SK-N-SH (cell line): ENCODE data around the gene TAMM41. TPM values are rescaled to one million over a fixed set of nuclear protein-coding genes. Genes with fewer than 3 reads are reported as not detected.

Experiments used
- CTCF ChIA-PET: fragments of 300-600, 350-600 bp; formaldehyde crosslinking; extraction: SDS; loops from one replicate; lab custom pipeline; 2021; lab: Yijun Ruan, JAX
- POLR2A ChIA-PET: fragments of 350-600 bp; sonication (Branson Sonifier 250); formaldehyde crosslinking; extraction: SDS; loops from one replicate; lab custom pipeline; 2020; ENCODE audit warnings: antibody characterized with exemption, inconsistent platforms; lab: Yijun Ruan, JAX
- DNase-seq: peaks from one replicate; pipeline ENCODE4 v3.0.0; 2012
- H2AFZ ChIP-seq: fragments of 200-600 bp; sonication (generic); 2 replicates; pipeline ENCODE4 v1.8.1; 2016; ENCODE audit warnings: antibody characterized with exemption, mild to moderate bottlenecking, low read depth
- H3F3A ChIP-seq: fragments of 200-600 bp; sonication (generic); replicated peaks from 2 replicates; pipeline ENCODE3; 2016; ENCODE audit warnings: antibody characterized with exemption, mild to moderate bottlenecking; ENCODE audit not compliant: insufficient read depth
- H3K27ac ChIP-seq, 2 experiments: fragments of 200-500 bp in 1 of 2; fragments of 200-600 bp in 1 of 2; sonication (Bioruptor generic) in 1 of 2; sonication (generic), shearing (Covaris generic) in 1 of 2; 2 replicates each; pipeline versions ENCODE4 v1.5.1 to v1.6.1; 2014 to 2016; ENCODE audit warnings: low read depth in 2 of 2, inconsistent platforms in 1 of 2, low read length in 1 of 2, mild to moderate bottlenecking in 1 of 2, mixed read lengths in 1 of 2
- H3K27me3 ChIP-seq: fragments of 200-600 bp; sonication (generic), shearing (Covaris generic); 2 replicates; pipeline ENCODE4 v1.6.1; 2016; ENCODE audit warnings: mixed run types; ENCODE audit not compliant: insufficient read depth
- H3K36me3 ChIP-seq, 2 experiments: fragments of 200-500 bp in 1 of 2; fragments of 200-600 bp in 1 of 2; sonication (Bioruptor generic) in 1 of 2; sonication (generic) in 1 of 2; replicated peaks in 1 of 2; 2 replicates each; pipeline versions ENCODE3 to v1.5.1; 2014 to 2016; ENCODE audit warnings: low read length in 1 of 2, mild to moderate bottlenecking in 1 of 2; ENCODE audit not compliant: insufficient read depth in 2 of 2, control insufficient read depth in 1 of 2
- H3K4me1 ChIP-seq, 2 experiments: fragments of 200-500 bp in 1 of 2; fragments of 200-600 bp in 1 of 2; sonication (Bioruptor generic) in 1 of 2; sonication (generic), shearing (Covaris generic) in 1 of 2; 2 replicates each; pipeline versions ENCODE4 v1.5.1 to v1.6.1; 2014 to 2016; ENCODE audit warnings: low read depth in 1 of 2, low read length in 1 of 2, mixed run types in 1 of 2; ENCODE audit not compliant: insufficient read depth in 2 of 2, control insufficient read depth in 1 of 2
- H3K4me2 ChIP-seq: fragments of 200-600 bp; sonication (generic), shearing (Covaris generic); 2 replicates; pipeline ENCODE4 v1.6.1; 2017; ENCODE audit warnings: mixed run types
- H3K4me3 ChIP-seq, 2 experiments: fragments of 200-500 bp in 1 of 2; fragments of 200-600 bp in 1 of 2; sonication (Bioruptor generic) in 1 of 2; sonication (generic), shearing (Covaris generic) in 1 of 2; 2 replicates each; pipeline versions ENCODE4 v1.5.1 to v1.8.1; 2014 to 2016; ENCODE audit warnings: low read depth in 2 of 2, inconsistent platforms in 1 of 2, low read length in 1 of 2, mild to moderate bottlenecking in 1 of 2, mixed read lengths in 1 of 2, moderate library complexity in 1 of 2
- H3K79me2 ChIP-seq: fragments of 200-600 bp; sonication (generic); 2 replicates; pipeline ENCODE4 v1.8.1; 2017; ENCODE audit warnings: mild to moderate bottlenecking; ENCODE audit not compliant: insufficient read depth
- H3K9ac ChIP-seq: fragments of 200-600 bp; sonication (generic); 2 replicates; pipeline ENCODE4 v1.6.1; 2017; ENCODE audit warnings: mixed run types
- H3K9me2 ChIP-seq: fragments of 200-600 bp; sonication (generic); 2 replicates; pipeline ENCODE4 v1.6.1; 2017; ENCODE audit warnings: mixed run types
- H3K9me3 ChIP-seq: fragments of 200-600 bp; sonication (generic); 2 replicates; pipeline ENCODE4 v1.6.1; 2017; ENCODE audit warnings: mixed run types, mild to moderate bottlenecking, moderate library complexity
- H4K20me1 ChIP-seq: fragments of 200-600 bp; sonication (generic); 2 replicates; pipeline ENCODE4 v1.6.1; 2017; ENCODE audit warnings: mild to moderate bottlenecking, mixed run types; ENCODE audit not compliant: insufficient read depth
- EP300 ChIP-seq, 2 experiments: IDR thresholded peaks; 2 replicates each; pipeline versions ENCODE4 v1.4.0 to v1.6.1; 2012; ENCODE audit warnings: borderline replicate concordance in 1 of 2, low read depth in 1 of 2, low read length in 1 of 2
- EZH2phosphoT487 ChIP-seq: fragments of 200-600 bp; sonication (generic); IDR thresholded peaks from 2 replicates; pipeline ENCODE4 v1.6.1; 2017; ENCODE audit warnings: low read depth, mixed run types, mild to moderate bottlenecking, antibody characterized with exemption, moderate library complexity, borderline replicate concordance
- FOXJ3 ChIP-seq: sonication (generic); formaldehyde crosslinking; IDR thresholded peaks from 2 replicates; pipeline ENCODE4 v1.5.1; 2020; ENCODE audit warnings: mild to moderate bottlenecking, missing genetic modification reagents
- FOXM1 ChIP-seq: IDR thresholded peaks from 2 replicates; pipeline ENCODE4 v1.4.0; 2012; ENCODE audit warnings: low read depth, mild to moderate bottlenecking
- GABPA ChIP-seq: IDR thresholded peaks from 2 replicates; pipeline ENCODE4 v1.4.0; 2012; ENCODE audit warnings: low read depth, mild to moderate bottlenecking
- GATA2 ChIP-seq: sonication (generic); formaldehyde crosslinking; IDR thresholded peaks from 2 replicates; pipeline ENCODE4 v1.5.0; 2020; ENCODE audit warnings: mild to moderate bottlenecking, missing genetic modification reagents
- MXI1 ChIP-seq: IDR thresholded peaks from 2 replicates; pipeline ENCODE4 v1.6.1; 2012; ENCODE audit warnings: mild to moderate bottlenecking, low read depth, low read length, improper control_type of control experiment
- NFIC ChIP-seq: IDR thresholded peaks from 2 replicates; pipeline ENCODE4 v1.4.0; 2012; ENCODE audit warnings: borderline replicate concordance
- POLR2AphosphoS5 ChIP-seq: IDR thresholded peaks from 2 replicates; pipeline ENCODE4 v1.6.1; 2012; ENCODE audit warnings: low read depth, low read length
- RAD21 ChIP-seq: IDR thresholded peaks from 2 replicates; pipeline ENCODE4 v1.6.1; 2012; ENCODE audit warnings: mild to moderate bottlenecking, low read length
- RCOR1 ChIP-seq: fragments of 150-350 bp; IDR thresholded peaks from 2 replicates; pipeline ENCODE4 v1.6.1; 2017; ENCODE audit warnings: antibody characterized with exemption, low read length
- RFX5 ChIP-seq: IDR thresholded peaks from 2 replicates; pipeline ENCODE4 v1.6.1; 2012; ENCODE audit warnings: mild to moderate bottlenecking, improper control_type of control experiment, low read length
- RXRA ChIP-seq: IDR thresholded peaks from 2 replicates; pipeline ENCODE4 v1.4.0; 2012; ENCODE audit warnings: low read depth, mild to moderate bottlenecking, borderline replicate concordance
- SIN3A ChIP-seq: IDR thresholded peaks from 2 replicates; pipeline ENCODE4 v1.6.1; 2012; ENCODE audit warnings: low read depth, mild to moderate bottlenecking, low read length, moderate library complexity, borderline replicate concordance
- SMC3 ChIP-seq: IDR thresholded peaks from 2 replicates; pipeline ENCODE4 v1.6.1; 2012; ENCODE audit warnings: low read depth, low read length, improper control_type of control experiment
- TCF12 ChIP-seq: IDR thresholded peaks from 2 replicates; pipeline ENCODE4 v1.4.0; 2012
- TEAD4 ChIP-seq: IDR thresholded peaks from 2 replicates; pipeline ENCODE4 v1.4.0; 2012; ENCODE audit warnings: mild to moderate bottlenecking, borderline replicate concordance; ENCODE audit not compliant: insufficient read depth
- WGBS: methylation state at CpG from one replicate; pipeline ENCODE4 v1.1.6; 2017; ENCODE audit warnings: low lambda C conversion rate; 5-methylcytosine and 5-hydroxymethylcytosine counted together
- polyA plus RNA-seq, 3 experiments: library from polyadenylated mRNA; depleted of rRNA; stranded (reverse); fragments of >200 nt; gene quantifications; 2 replicates each; pipeline ENCODE4 v1.2.3, GENCODE V29; 2012
- TF ChIP-seq, protein P1 (sequence below): IDR thresholded peaks from 2 replicates; pipeline ENCODE4; 2012
- TF ChIP-seq, protein P2 (sequence below): fragments of 150-350 bp; IDR thresholded peaks from 2 replicates; pipeline ENCODE4 v1.6.1; 2016; ENCODE audit warnings: mild to moderate bottlenecking, low read depth, low read length
- TF ChIP-seq, protein P3 (sequence below): IDR thresholded peaks from 2 replicates; pipeline ENCODE4 v1.4.0; 2012; ENCODE audit warnings: low read depth, borderline replicate concordance
- TF ChIP-seq, protein P4 (sequence below): IDR thresholded peaks from 2 replicates; pipeline ENCODE4 v1.4.0; 2012; ENCODE audit warnings: low read depth

Gene TAMM41
- polyA plus RNA-seq, 1 of the 3 experiments (the other 2 are of a cell fraction): 14.3 TPM

DNA sequence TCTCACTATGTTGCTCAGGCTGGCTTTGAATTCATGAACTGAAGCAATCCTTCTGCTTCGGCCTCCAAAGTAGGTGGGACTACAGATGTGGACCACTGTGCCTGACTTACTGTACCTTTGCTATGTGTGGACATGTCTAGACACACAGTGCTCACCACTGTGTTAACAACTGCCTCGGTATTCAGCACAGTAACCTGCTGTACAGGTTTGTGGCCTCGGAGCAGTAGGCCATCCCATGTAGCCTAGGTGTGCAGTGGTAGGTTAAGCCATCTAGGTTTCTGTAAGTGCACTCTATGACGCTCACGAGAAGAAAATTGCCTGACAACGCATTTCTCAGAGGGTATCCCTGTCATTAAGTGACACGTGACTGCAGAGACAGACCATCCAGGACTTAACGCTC lies 70.3 kb downstream of the TAMM41 start (continued):
- TF ChIP-seq, protein P1, sequence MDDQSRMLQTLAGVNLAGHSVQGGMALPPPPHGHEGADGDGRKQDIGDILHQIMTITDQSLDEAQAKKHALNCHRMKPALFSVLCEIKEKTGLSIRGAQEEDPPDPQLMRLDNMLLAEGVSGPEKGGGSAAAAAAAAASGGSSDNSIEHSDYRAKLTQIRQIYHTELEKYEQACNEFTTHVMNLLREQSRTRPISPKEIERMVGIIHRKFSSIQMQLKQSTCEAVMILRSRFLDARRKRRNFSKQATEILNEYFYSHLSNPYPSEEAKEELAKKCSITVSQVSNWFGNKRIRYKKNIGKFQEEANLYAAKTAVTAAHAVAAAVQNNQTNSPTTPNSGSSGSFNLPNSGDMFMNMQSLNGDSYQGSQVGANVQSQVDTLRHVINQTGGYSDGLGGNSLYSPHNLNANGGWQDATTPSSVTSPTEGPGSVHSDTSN: no peak

DNA sequence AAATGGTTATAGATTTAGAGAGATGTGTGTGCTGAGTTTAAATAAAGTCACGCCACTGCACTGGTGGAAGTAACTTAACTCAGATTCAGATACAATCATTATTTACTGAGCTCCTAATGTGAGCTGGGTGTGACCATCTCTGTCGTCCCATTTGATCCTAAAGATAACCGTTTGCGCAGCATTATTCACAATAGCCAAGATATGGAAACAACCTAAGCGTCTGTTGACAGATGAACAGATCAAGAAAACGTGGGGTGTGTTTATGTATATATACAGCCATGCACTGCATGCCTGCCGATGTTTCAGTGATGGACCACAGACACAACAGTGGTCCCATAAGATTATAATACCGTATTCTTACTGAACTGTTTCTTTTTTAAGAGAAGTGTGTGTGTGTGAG lies 71.2 kb downstream of the TAMM41 start:
- H2AFZ ChIP-seq: no peak overlapping the region

More for the DNA sequence above, 71.2 kb downstream of the TAMM41 start:
- no peak overlapping the region for H3K27ac ChIP-seq
- ChIA-PET POLR2A (no interaction called here), CTCF (no interaction called here)
- H3K9me3 ChIP-seq: no peaks in the 10 kb centered on the region
- H3K79me2 ChIP-seq: no peaks in the 10 kb centered on the region
- H3F3A ChIP-seq: no peaks in the 10 kb centered on the region
- no peak overlapping the region for H3K9ac ChIP-seq
- DNase-seq: no peak
- H3K36me3 ChIP-seq: peaks cover 0 to 2% of the 10 kb centered on the region in 2 experiments
- H4K20me1 ChIP-seq: no peaks in the 10 kb centered on the region
- no peaks in the 10 kb centered on the region for H3K27me3 ChIP-seq
- no peak overlapping the region for H3K4me3 ChIP-seq
- peaks cover 0 to 7% of the 10 kb centered on the region in 2 experiments; a peak in 2 of 4 replicates for H3K4me1 ChIP-seq
- no peak for TF ChIP-seq SMC3
- no peak for TF ChIP-seq TEAD4
- TF ChIP-seq NFIC: no peak
- TF ChIP-seq POLR2AphosphoS5: no peak
- TF ChIP-seq, protein P2, sequence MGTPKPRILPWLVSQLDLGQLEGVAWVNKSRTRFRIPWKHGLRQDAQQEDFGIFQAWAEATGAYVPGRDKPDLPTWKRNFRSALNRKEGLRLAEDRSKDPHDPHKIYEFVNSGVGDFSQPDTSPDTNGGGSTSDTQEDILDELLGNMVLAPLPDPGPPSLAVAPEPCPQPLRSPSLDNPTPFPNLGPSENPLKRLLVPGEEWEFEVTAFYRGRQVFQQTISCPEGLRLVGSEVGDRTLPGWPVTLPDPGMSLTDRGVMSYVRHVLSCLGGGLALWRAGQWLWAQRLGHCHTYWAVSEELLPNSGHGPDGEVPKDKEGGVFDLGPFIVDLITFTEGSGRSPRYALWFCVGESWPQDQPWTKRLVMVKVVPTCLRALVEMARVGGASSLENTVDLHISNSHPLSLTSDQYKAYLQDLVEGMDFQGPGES: no peak
- no peak for TF ChIP-seq MXI1
- no peak for TF ChIP-seq RFX5
- TF ChIP-seq, protein P3, sequence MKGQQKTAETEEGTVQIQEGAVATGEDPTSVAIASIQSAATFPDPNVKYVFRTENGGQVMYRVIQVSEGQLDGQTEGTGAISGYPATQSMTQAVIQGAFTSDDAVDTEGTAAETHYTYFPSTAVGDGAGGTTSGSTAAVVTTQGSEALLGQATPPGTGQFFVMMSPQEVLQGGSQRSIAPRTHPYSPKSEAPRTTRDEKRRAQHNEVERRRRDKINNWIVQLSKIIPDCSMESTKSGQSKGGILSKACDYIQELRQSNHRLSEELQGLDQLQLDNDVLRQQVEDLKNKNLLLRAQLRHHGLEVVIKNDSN: no peak
- TF ChIP-seq FOXM1: no peak
- TF ChIP-seq EZH2phosphoT487: no peak
- no peak for TF ChIP-seq RAD21
- no peak for TF ChIP-seq TCF12
- no peak for TF ChIP-seq FOXJ3 (CRISPR knock-in tag)
- TF ChIP-seq, protein P4, sequence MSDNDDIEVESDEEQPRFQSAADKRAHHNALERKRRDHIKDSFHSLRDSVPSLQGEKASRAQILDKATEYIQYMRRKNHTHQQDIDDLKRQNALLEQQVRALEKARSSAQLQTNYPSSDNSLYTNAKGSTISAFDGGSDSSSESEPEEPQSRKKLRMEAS: no peak
- no peak for TF ChIP-seq EP300 (IDR thresholded peaks at IDR 0.05; ENCODE audit: borderline replicate concordance in 1 of 2, low read depth in 1 of 2, low read length in 1 of 2)
- no peak for TF ChIP-seq SIN3A
- TF ChIP-seq RCOR1: no peak
- no peak for TF ChIP-seq RXRA
- no peak for TF ChIP-seq GABPA
- TF ChIP-seq GATA2 (CRISPR knock-in tag): no peak
- WGBS: 86% methylated on average over 8 of the region's 8 CpGs
- H3K9me2 ChIP-seq: no peaks in the 10 kb centered on the region
- no peak overlapping the region for H3K4me2 ChIP-seq
